Trophoblast cell (in vitro differentiated cells and primary cell): Measurements from ENCODE around the gene QKI.
"Not testable (repeated sequence)": the region's sequence is repeated elsewhere in the genome, so short reads cannot be mapped to it uniquely, and the experiment has no call there.

Experiments used
- DNase-seq, 2 donors: peaks; one replicate each; pipeline ENCODE4 v3.0.0-alpha.2; 2016
- H2AFZ ChIP-seq: 2 replicates; pipeline ENCODE4 v1.6.1; 2013; ENCODE audit warnings: low read length, moderate library complexity, mild to moderate bottlenecking; ENCODE audit not compliant: insufficient read depth, poor library complexity
- H2AK5ac ChIP-seq: 2 replicates; pipeline ENCODE4 v1.6.1; 2013; ENCODE audit warnings: mild to moderate bottlenecking, low read length
- H2BK120ac ChIP-seq: 2 replicates; pipeline ENCODE4 v1.6.1; 2013; ENCODE audit warnings: low read length, mild to moderate bottlenecking, moderate library complexity; ENCODE audit not compliant: insufficient read depth, poor library complexity
- H2BK12ac ChIP-seq: 2 replicates; pipeline ENCODE4 v1.6.1; 2013; ENCODE audit warnings: mild to moderate bottlenecking, low read length, moderate library complexity
- H2BK5ac ChIP-seq: 2 replicates; pipeline ENCODE4 v1.6.1; 2013; ENCODE audit warnings: low read length, low read depth, moderate library complexity, mild to moderate bottlenecking; ENCODE audit not compliant: poor library complexity
- H3K14ac ChIP-seq: 2 replicates; pipeline ENCODE4 v1.6.1; 2013; ENCODE audit warnings: mild to moderate bottlenecking, low read length
- H3K18ac ChIP-seq: 2 replicates; pipeline ENCODE4 v1.6.1; 2013; ENCODE audit warnings: mild to moderate bottlenecking, low read length
- H3K23ac ChIP-seq: 2 replicates; pipeline ENCODE4 v1.6.1; 2013; ENCODE audit warnings: low read length
- H3K27ac ChIP-seq: 2 replicates; pipeline ENCODE4 v1.5.1; 2013; ENCODE audit warnings: low read depth, mild to moderate bottlenecking, inconsistent platforms, low read length, moderate library complexity
- H3K27me3 ChIP-seq: 2 replicates; pipeline ENCODE4 v1.6.1; 2013; ENCODE audit warnings: inconsistent platforms, mild to moderate bottlenecking, low read length, moderate library complexity; ENCODE audit not compliant: insufficient read depth
- H3K36me3 ChIP-seq, 2 experiments: 1 replicate in 1 of 2; 2 replicates in 1 of 2; pipeline ENCODE4 v1.6.1; 2013; ENCODE audit warnings: low read length in 2 of 2, mild to moderate bottlenecking in 2 of 2, moderate library complexity in 1 of 2; ENCODE audit not compliant: insufficient read depth in 2 of 2, control insufficient read depth in 1 of 2
- H3K4ac ChIP-seq: 2 replicates; pipeline ENCODE4 v1.6.1; 2013; ENCODE audit warnings: low read depth, mild to moderate bottlenecking, low read length, moderate library complexity
- H3K4me1 ChIP-seq, 2 experiments: 1 replicate in 1 of 2; 2 replicates in 1 of 2; pipeline ENCODE4 v1.6.1; 2013; ENCODE audit warnings: low read length in 2 of 2, mild to moderate bottlenecking in 2 of 2, moderate library complexity in 1 of 2; ENCODE audit not compliant: insufficient read depth in 2 of 2, control insufficient read depth in 1 of 2
- H3K4me2 ChIP-seq: 2 replicates; pipeline ENCODE4 v1.6.1; 2013; ENCODE audit warnings: inconsistent platforms, mild to moderate bottlenecking, low read length, moderate library complexity
- H3K4me3 ChIP-seq: 2 replicates; pipeline ENCODE4 v1.5.1; 2013; ENCODE audit warnings: mild to moderate bottlenecking, low read depth, low read length, inconsistent platforms
- H3K79me1 ChIP-seq: one replicate; pipeline ENCODE4 v1.6.1; 2013; ENCODE audit warnings: low read length
- H3K79me2 ChIP-seq: 2 replicates; pipeline ENCODE4 v1.6.1; 2013; ENCODE audit warnings: low read length, mild to moderate bottlenecking; ENCODE audit not compliant: control insufficient read depth, insufficient read depth, poor library complexity
- H3K9ac ChIP-seq: 2 replicates; pipeline ENCODE4 v1.6.1; 2013; ENCODE audit warnings: mild to moderate bottlenecking, low read length
- H3K9me3 ChIP-seq: 2 replicates; pipeline ENCODE4 v1.6.1; 2013; ENCODE audit warnings: low read depth, mild to moderate bottlenecking, control low read depth, inconsistent platforms, low read length; ENCODE audit not compliant: insufficient read depth
- H4K12ac ChIP-seq: 2 replicates; pipeline ENCODE4 v1.6.1; 2013; ENCODE audit warnings: low read depth, mild to moderate bottlenecking, low read length, moderate library complexity
- H4K8ac ChIP-seq: 2 replicates; pipeline ENCODE4 v1.6.1; 2013; ENCODE audit warnings: low read depth, mild to moderate bottlenecking, low read length, moderate library complexity
- H4K91ac ChIP-seq: one replicate; pipeline ENCODE4 v1.6.1; 2013; ENCODE audit warnings: low read depth, mild to moderate bottlenecking, low read length, moderate library complexity
- WGBS: extraction: QIAGEN DNeasy Blood & Tissue Kit; methylation state at CpG from one replicate; pipeline ENCODE4 v1.1.7; 2013; ENCODE audit warnings: missing lambda C conversion rate; ENCODE audit not compliant: insufficient read length, insufficient coverage; ENCODE audit errors: extremely low coverage; 5-methylcytosine and 5-hydroxymethylcytosine counted together

Gene QKI

DNA sequence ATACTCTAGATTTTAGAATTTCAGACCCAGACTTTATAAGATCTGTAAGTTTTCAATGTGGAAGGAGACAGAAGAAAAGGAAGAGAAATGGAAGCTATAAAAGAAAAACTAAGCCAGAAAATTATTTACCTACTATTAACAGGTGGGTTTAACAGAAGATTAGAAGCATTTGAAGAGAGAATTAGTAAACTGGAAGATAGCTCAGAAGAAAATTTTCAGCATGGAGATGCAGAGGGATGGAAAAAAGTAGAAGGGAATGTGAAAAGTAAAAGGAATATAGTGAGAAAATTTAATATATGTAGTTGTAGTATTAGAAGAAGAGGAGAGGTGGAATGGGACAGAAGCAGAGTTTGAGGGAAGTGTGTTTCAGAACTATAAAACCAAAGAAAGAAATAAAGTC lies 56.1 kb downstream of the QKI start:
- no peak overlapping the region for H2BK120ac ChIP-seq
- no peak overlapping the region for H2BK5ac ChIP-seq
- H3K79me2 ChIP-seq = no peaks in the 10 kb centered on the region
- no peak overlapping the region for H2BK12ac ChIP-seq
- H3K4me1 ChIP-seq = no peaks in the 10 kb centered on the region
- peaks cover 2% of the 10 kb centered on the region for H3K9me3 ChIP-seq
- H4K91ac ChIP-seq = no peak overlapping the region
- no peak overlapping the region for H3K4me2 ChIP-seq
- no peak overlapping the region for H3K23ac ChIP-seq
- H3K4ac ChIP-seq = no peak overlapping the region
- no peaks in the 10 kb centered on the region for H3K79me1 ChIP-seq
- no peak for DNase-seq
- no peaks in the 10 kb centered on the region for H3K27me3 ChIP-seq
- no peak overlapping the region for H3K27ac ChIP-seq
- H3K9ac ChIP-seq = no peak overlapping the region
- H4K12ac ChIP-seq = no peak overlapping the region
- H3K36me3 ChIP-seq = no peaks in the 10 kb centered on the region
- H4K8ac ChIP-seq = no peak overlapping the region
- H2AK5ac ChIP-seq = no peak overlapping the region
- no peak overlapping the region for H3K18ac ChIP-seq
- no peak overlapping the region for H2AFZ ChIP-seq
- no peak overlapping the region for H3K4me3 ChIP-seq
- H3K14ac ChIP-seq = no peak overlapping the region

GRCh38 chr6:163474581-163474980 lies 60.1 kb downstream of the QKI start:
- H3K79me2 ChIP-seq = no peaks in the 10 kb centered on the region
- peak overlapping the region; percentile 79 for H3K4ac ChIP-seq
- H3K4me3 ChIP-seq = no peak overlapping the region
- H2BK12ac ChIP-seq = no peak overlapping the region
- H3K9me3 ChIP-seq = peaks cover 2% of the 10 kb centered on the region
- H3K79me1 ChIP-seq = no peaks in the 10 kb centered on the region
- H4K12ac ChIP-seq = no peak overlapping the region
- H3K27ac ChIP-seq = no peak overlapping the region
- H4K91ac ChIP-seq = no peak overlapping the region
- no peak overlapping the region for H3K14ac ChIP-seq
- H3K36me3 ChIP-seq = peaks cover 0 to 4% of the 10 kb centered on the region in 2 experiments
- H3K18ac ChIP-seq = no peak overlapping the region
- H2BK5ac ChIP-seq = no peak overlapping the region
- H2BK120ac ChIP-seq = no peak overlapping the region
- no peak overlapping the region for H4K8ac ChIP-seq
- no peak overlapping the region for H3K9ac ChIP-seq
- no CpG with 5 or more reads among the region's 2 CpGs for WGBS
- DNase-seq = no peak
- no peaks in the 10 kb centered on the region for H3K4me1 ChIP-seq
- H2AK5ac ChIP-seq = no peak overlapping the region
- no peak overlapping the region for H3K23ac ChIP-seq
- no peaks in the 10 kb centered on the region for H3K27me3 ChIP-seq
- no peak overlapping the region for H3K4me2 ChIP-seq
- H2AFZ ChIP-seq = no peak overlapping the region

- not testable (repeated sequence) for H2BK12ac ChIP-seq, H4K8ac ChIP-seq, H4K91ac ChIP-seq, H3K4me3 ChIP-seq, H2AFZ ChIP-seq, H3K14ac ChIP-seq, H3K4ac ChIP-seq, DNase-seq, H2AK5ac ChIP-seq, H4K12ac ChIP-seq, H3K4me2 ChIP-seq, H3K27me3 ChIP-seq, H3K23ac ChIP-seq, H2BK5ac ChIP-seq, H3K79me2 ChIP-seq, H3K79me1 ChIP-seq, H3K36me3 ChIP-seq, H3K9ac ChIP-seq, H2BK120ac ChIP-seq, H3K9me3 ChIP-seq, H3K4me1 ChIP-seq, H3K18ac ChIP-seq, H3K27ac ChIP-seq
- no CpG with 5 or more reads among the region's 7 CpGs for WGBS
Measured at GRCh38 chr6:163476946-163477345, 62.4 kb downstream of the QKI start.

GRCh38 chr6:163483107-163483506 lies 68.6 kb downstream of the QKI start:
- Histone ChIP-seq H2AFZ (no peak overlapping the region), H3K9ac (no peak overlapping the region), H3K4me1 (peaks cover 0 to 7% of the 10 kb centered on the region in 2 experiments), H3K4ac (no peak overlapping the region), H3K36me3 (peaks cover 1 to 4% of the 10 kb centered on the region in 2 experiments), H3K23ac (no peak overlapping the region), H3K79me1 (no peaks in the 10 kb centered on the region), H3K79me2 (peaks cover 2% of the 10 kb centered on the region), H3K27ac (no peak overlapping the region), H4K91ac (no peak overlapping the region), H3K9me3 (no peaks in the 10 kb centered on the region), H4K12ac (no peak overlapping the region), H3K4me3 (no peak overlapping the region), H2BK12ac (no peak overlapping the region), H2AK5ac (no peak overlapping the region), H2BK120ac (no peak overlapping the region), H3K27me3 (no peaks in the 10 kb centered on the region), H3K4me2 (no peak overlapping the region), H2BK5ac (no peak overlapping the region), H4K8ac (no peak overlapping the region), H3K18ac (no peak overlapping the region), H3K14ac (no peak overlapping the region)
- no peak for DNase-seq
- WGBS = no CpG with 5 or more reads among the region's 2 CpGs
